GM23338 (cell line): Measurements from ENCODE around the gene SFTPB. TPM values are rescaled to one million over a fixed set of nuclear protein-coding genes. Genes with fewer than 3 reads are reported as not detected.
A peak's percentile ranks its signal among the peaks of the same experiment; 100 is the strongest.

Experiments
- ATAC-seq: fragments of 200-7000 bp; cut with Tn5 transposase; 3 replicates; pipeline ENCODE4 v1.9.1; 2020
- DNase-seq: peaks from one replicate; pipeline ENCODE4 v3.0.0-alpha.2; 2015; ENCODE audit warnings: low spot score
- H2AFZ ChIP-seq: fragments of 200-600 bp; sonication (generic); 2 replicates; pipeline ENCODE4 v1.8.0; 2016; ENCODE audit warnings: antibody characterized with exemption, mild to moderate bottlenecking, moderate library complexity
- H3F3A ChIP-seq: fragments of 200-600 bp; sonication (generic); replicated peaks from 2 replicates; pipeline ENCODE4 v1.8.0; 2017; ENCODE audit warnings: antibody characterized with exemption, mixed run types, low read depth
- H3K27ac ChIP-seq: fragments of 200-600 bp; sonication (generic); 2 replicates; pipeline ENCODE4 v1.6.1; 2016; ENCODE audit warnings: low read depth
- H3K27me3 ChIP-seq: fragments of 200-600 bp; sonication (generic); 2 replicates; pipeline ENCODE4 v1.8.0; 2016; ENCODE audit warnings: mild to moderate bottlenecking, mixed run types, moderate library complexity; ENCODE audit not compliant: insufficient read depth
- H3K36me3 ChIP-seq: fragments of 200-600 bp; sonication (generic); 2 replicates; pipeline ENCODE4 v1.8.0; 2016; ENCODE audit warnings: mild to moderate bottlenecking; ENCODE audit not compliant: insufficient read depth
- H3K4me1 ChIP-seq: fragments of 200-600 bp; sonication (generic); 2 replicates; pipeline ENCODE4 v1.8.0; 2016; ENCODE audit warnings: mild to moderate bottlenecking, moderate library complexity; ENCODE audit not compliant: insufficient read depth
- H3K4me2 ChIP-seq: fragments of 200-600 bp; sonication (generic); 2 replicates; pipeline ENCODE4 v1.7.1; 2017; ENCODE audit warnings: mixed run types
- H3K4me3 ChIP-seq: fragments of 200-600 bp; sonication (generic); 2 replicates; pipeline ENCODE4 v1.6.1; 2016; ENCODE audit warnings: mixed run types
- H3K79me2 ChIP-seq: fragments of 200-600 bp; sonication (generic); replicated peaks from 2 replicates; pipeline ENCODE4 v1.8.0; 2017; ENCODE audit warnings: mild to moderate bottlenecking; ENCODE audit not compliant: insufficient read depth
- H3K9me2 ChIP-seq: fragments of 200-600 bp; sonication (generic); 2 replicates; pipeline ENCODE4 v1.8.0; 2017; ENCODE audit not compliant: insufficient read depth
- H4K20me1 ChIP-seq: fragments of 200-600 bp; sonication (generic); replicated peaks from 2 replicates; pipeline ENCODE4 v1.8.0; 2017; ENCODE audit warnings: mild to moderate bottlenecking; ENCODE audit not compliant: insufficient read depth
- H3K27ac Mint-ChIP-seq: 2 replicates; pipeline ENCODE4 v1.8.0; 2020; ENCODE audit warnings: inconsistent platforms, mild to moderate bottlenecking, moderate library complexity, mixed read lengths
- H3K27me3 Mint-ChIP-seq: 3 replicates; pipeline ENCODE4 v1.8.0; 2022; ENCODE audit warnings: low read depth, mild to moderate bottlenecking, moderate library complexity, mixed read lengths, inconsistent platforms; ENCODE audit not compliant: insufficient read depth, poor library complexity
- H3K36me3 Mint-ChIP-seq: 3 replicates; pipeline ENCODE4 v1.8.0; 2021; ENCODE audit warnings: low read depth, mild to moderate bottlenecking, inconsistent platforms, moderate library complexity, mixed read lengths
- H3K4me1 Mint-ChIP-seq: 3 replicates; pipeline ENCODE4 v1.8.0; 2020; ENCODE audit warnings: mild to moderate bottlenecking, inconsistent platforms, mixed read lengths
- H3K4me3 Mint-ChIP-seq: 3 replicates; pipeline ENCODE4 v1.8.0; 2021; ENCODE audit warnings: moderate library complexity, mild to moderate bottlenecking, inconsistent platforms, mixed read lengths
- H3K9me3 Mint-ChIP-seq: 3 replicates; pipeline ENCODE4 v1.8.0; 2020; ENCODE audit warnings: moderate library complexity, mild to moderate bottlenecking, inconsistent platforms, mixed read lengths
- CREB1 ChIP-seq: fragments of 250-450 bp; sonication (Bioruptor Pico); IDR thresholded peaks from 2 replicates; pipeline ENCODE4 v1.5.0; 2020; ENCODE audit warnings: low read depth, mild to moderate bottlenecking, moderate library complexity
- CTCF ChIP-seq, 2 experiments: fragments of 200-600 bp in 1 of 2; sonication (generic) in 1 of 2; conservative IDR thresholded peaks; 2 replicates each; pipeline versions ENCODE4 v1.5.1 to v1.6.1; 2016 to 2017; ENCODE audit warnings: antibody characterized with exemption in 2 of 2, low read depth in 2 of 2, mild to moderate bottlenecking in 2 of 2, moderate library complexity in 1 of 2
- ETS1 ChIP-seq: IDR thresholded peaks from 2 replicates; pipeline ENCODE4 v1.6.1; 2016; ENCODE audit warnings: antibody characterized with exemption
- EZH2 ChIP-seq: fragments of 200-600 bp; sonication (generic); IDR thresholded peaks from one replicate; pipeline ENCODE4 v1.8.0; 2017; ENCODE audit warnings: antibody characterized with exemption, mild to moderate bottlenecking, low read depth; ENCODE audit not compliant: unreplicated experiment
- EZH2phosphoT487 ChIP-seq: fragments of 200-600 bp; sonication (generic); IDR thresholded peaks from one replicate; pipeline ENCODE4 v1.8.1; 2018; ENCODE audit warnings: antibody characterized with exemption; ENCODE audit not compliant: unreplicated experiment
- JUNB ChIP-seq: IDR thresholded peaks from one replicate; pipeline ENCODE4 v1.6.1; 2016; ENCODE audit warnings: antibody characterized with exemption; ENCODE audit not compliant: unreplicated experiment
- NANOG ChIP-seq: IDR thresholded peaks from 2 replicates; pipeline ENCODE4 v1.6.1; 2016; ENCODE audit warnings: antibody characterized with exemption, borderline replicate concordance
- POLR2AphosphoS5 ChIP-seq: IDR thresholded peaks from 2 replicates; pipeline ENCODE4 v1.6.1; 2016; ENCODE audit warnings: antibody characterized with exemption, low read depth
- REST ChIP-seq: IDR thresholded peaks from one replicate; pipeline ENCODE4 v1.6.1; 2018; ENCODE audit warnings: antibody characterized with exemption; ENCODE audit not compliant: unreplicated experiment
- STAT1 ChIP-seq: IDR thresholded peaks from one replicate; pipeline ENCODE4 v1.6.1; 2016; ENCODE audit warnings: antibody characterized with exemption; ENCODE audit not compliant: unreplicated experiment
- ZNF114 ChIP-seq: fragments of 250-450 bp; sonication (Bioruptor Pico); IDR thresholded peaks from 2 replicates; pipeline ENCODE4 v1.5.0; 2020; ENCODE audit warnings: mild to moderate bottlenecking, moderate library complexity
- ZNF331 ChIP-seq: fragments of 250-450 bp; sonication (Bioruptor Pico); IDR thresholded peaks from 2 replicates; pipeline ENCODE4 v1.5.0; 2020; ENCODE audit warnings: low read depth, mild to moderate bottlenecking, moderate library complexity
- ZNF462 ChIP-seq: fragments of 250-450 bp; sonication (Bioruptor Pico); IDR thresholded peaks from 2 replicates; pipeline ENCODE4 v1.5.0; 2020; ENCODE audit warnings: mild to moderate bottlenecking, moderate library complexity
- polyA plus RNA-seq: library from polyadenylated mRNA; unstranded; fragments of >200 nt; fragmentation: Nextera tagmentation; extraction: Ambion mirVana; gene quantifications from 2 replicates; pipeline ENCODE4 v1.2.1, GENCODE V29; 2016
- total RNA-seq: library from RNA; depleted of rRNA; stranded (reverse); fragments of >200 nt; shearing (Covaris generic); gene quantifications from 2 replicates; pipeline ENCODE4 v1.2.3, GENCODE V29; 2014

SFTPB gene
- total and polyA plus RNA-seq, 2 experiments from 2014 or later = 0.06 TPM; not detected in 1

- no peaks in the 10 kb centered on the region for H3F3A ChIP-seq
- TF ChIP-seq ZNF114 = no peak
- TF ChIP-seq STAT1 = no peak
- TF ChIP-seq EZH2 = no peak
- no peak for TF ChIP-seq REST
- no peak for TF ChIP-seq JUNB
- no peak for TF ChIP-seq ETS1
- no peak for TF ChIP-seq ZNF462 (CRISPR knock-in tag)
- TF ChIP-seq EZH2phosphoT487 = no peak
- no peak for TF ChIP-seq POLR2AphosphoS5
- no peak for TF ChIP-seq CTCF (conservative IDR thresholded peaks at IDR 0.05; ENCODE audit: low read depth in 2 of 2)
- TF ChIP-seq CREB1 = no peak
- no peak for TF ChIP-seq ZNF331
- TF ChIP-seq NANOG = no peak
- no peak overlapping the region for H3K4me2 ChIP-seq
- no peaks in the 10 kb centered on the region for H4K20me1 ChIP-seq
- no peak overlapping the region for H2AFZ ChIP-seq
- H3K27me3 ChIP-seq = no peaks in the 10 kb centered on the region
- no peaks in the 10 kb centered on the region for H3K4me1 ChIP-seq
- no peak overlapping the region for H3K4me3 ChIP-seq
- H3K36me3 Mint-ChIP-seq = peaks cover 4% of the 10 kb centered on the region; the same call in 1 of the 3 replicates
- H3K4me3 Mint-ChIP-seq = no peak overlapping the region
- H3K27ac ChIP-seq = no peak overlapping the region
- no peaks in the 10 kb centered on the region for H3K79me2 ChIP-seq
- H3K36me3 ChIP-seq = no peaks in the 10 kb centered on the region
- 0 out of 2 replicates have a peak overlapping the region, but pooled peaks have one; percentile 28 for H3K27ac Mint-ChIP-seq
- peaks cover 12% of the 10 kb centered on the region for H3K27me3 Mint-ChIP-seq
- H3K4me1 Mint-ChIP-seq = no peaks in the 10 kb centered on the region; the same call in 2 of the 3 replicates
- no peak for ATAC-seq
- H3K9me3 Mint-ChIP-seq = no peaks in the 10 kb centered on the region
- no peak for DNase-seq
- no peaks in the 10 kb centered on the region for H3K9me2 ChIP-seq
Measured at GRCh38 chr2:85663594-85664565, 4.1 kb downstream of the SFTPB start.
